GM18951 (cell line): ENCODE data around the gene SFTPB.
"Not testable (repeated sequence)": the region's sequence is repeated elsewhere in the genome, so short reads cannot be mapped to it uniquely, and the experiment has no call there.

Source experiments
- POLR2A ChIP-seq: IDR thresholded peaks from 4 replicates; pipeline ENCODE4 v1.6.1; 2011; ENCODE audit warnings: mild to moderate bottlenecking; ENCODE audit not compliant: insufficient read length, insufficient read depth; ENCODE audit errors: extremely low read depth
- in situ Hi-C: fragments of 300-500 bp; cut with MboI; formaldehyde crosslinking; loops from one replicate; pipeline ENCODE4 v1.12.0; 2022; ENCODE audit warnings: low sequenced_read_pairs, mixed read lengths, inconsistent platforms; ENCODE audit not compliant: unreplicated experiment

Gene SFTPB

GRCh38 chr2:85665264-85665937 is 2.6 kb downstream of the SFTPB start:
- TF ChIP-seq POLR2A, result no peak
- in situ Hi-C loops, result no loop called here

- in situ Hi-C loops, result no loop called here
- TF ChIP-seq POLR2A, result no peak
These were observed 4.1 kb downstream of the SFTPB start for GRCh38 chr2:85663594-85664565.

- TF ChIP-seq POLR2A, result no peak
- in situ Hi-C loops, result no loop called here
These were observed 5.0 kb downstream of the SFTPB start for GRCh38 chr2:85662899-85663593.

GRCh38 chr2:85661139-85661858 is 6.7 kb downstream of the SFTPB start:
- in situ Hi-C loops, result no loop called here
- no peak for TF ChIP-seq POLR2A

GRCh38 chr2:85660725-85661124 is 7.3 kb downstream of the SFTPB start:
- in situ Hi-C loops, result no loop called here
- TF ChIP-seq POLR2A, result no peak

DNA sequence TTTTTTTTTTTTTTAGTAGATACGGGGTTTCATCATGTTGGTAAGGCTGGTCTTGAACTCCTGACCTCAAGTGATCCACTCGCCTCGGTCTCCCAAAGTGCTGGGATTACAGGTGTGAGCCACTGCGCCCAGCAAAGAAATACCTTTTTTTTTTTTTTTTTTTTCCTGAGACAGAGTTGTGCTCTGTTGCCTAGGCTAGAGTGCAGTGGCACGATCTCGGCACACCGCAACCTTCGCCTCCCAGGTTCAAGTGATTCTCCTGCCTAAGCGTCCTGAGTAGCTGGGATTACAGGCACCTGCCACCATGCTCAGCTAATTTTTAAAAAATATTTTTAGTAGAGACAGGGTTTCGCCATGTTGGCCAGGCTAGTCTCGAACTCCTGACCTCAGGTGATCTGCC is 7.7 kb downstream of the SFTPB start:
- in situ Hi-C loops, result not testable (repeated sequence)

GRCh38 chr2:85659324-85659981 is 8.5 kb downstream of the SFTPB start:
- TF ChIP-seq POLR2A, result no peak
- in situ Hi-C loops, result no loop called here

DNA sequence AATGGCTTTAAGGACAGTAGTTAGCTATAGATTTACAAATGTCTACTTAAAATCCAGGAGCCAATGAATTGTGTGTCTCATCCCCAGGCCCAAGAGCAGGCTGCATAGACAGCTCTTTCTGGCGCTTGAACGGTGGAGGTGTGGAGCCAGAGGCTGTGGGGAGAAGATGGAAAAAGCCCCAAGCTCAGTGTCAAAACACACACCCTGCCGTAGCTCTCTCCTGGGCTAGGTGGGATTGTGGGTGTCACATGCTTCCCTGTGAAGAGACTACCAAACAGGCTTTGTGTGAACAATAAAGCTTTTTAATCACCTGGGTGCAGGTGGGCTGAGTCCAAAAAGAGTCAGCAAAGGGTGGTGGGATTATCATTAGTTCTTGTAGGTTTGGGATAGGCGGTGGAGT is 10.6 kb downstream of the SFTPB start:
- in situ Hi-C loops, result not testable (repeated sequence)

DNA sequence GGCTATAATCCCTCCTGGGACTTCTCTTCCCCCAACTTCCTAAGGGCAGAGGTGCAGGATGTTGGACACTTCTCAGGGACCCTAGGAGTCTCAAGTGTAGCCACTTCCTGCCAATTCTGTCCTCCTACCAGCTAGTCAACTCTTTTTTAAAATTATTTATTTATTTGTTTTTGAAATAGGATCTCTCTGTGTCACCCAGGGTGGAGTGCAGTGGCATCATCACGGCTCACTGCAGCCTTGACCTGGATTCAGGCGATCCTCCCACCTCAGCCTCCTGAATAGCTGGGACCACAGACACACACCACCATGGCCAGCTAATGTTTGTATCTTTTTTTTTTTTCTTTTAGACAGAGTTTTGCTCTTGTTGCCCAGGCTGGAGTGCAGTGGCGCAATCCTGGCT is 11.5 kb downstream of the SFTPB start:
- TF ChIP-seq POLR2A, result no peak
- in situ Hi-C loops, result no loop called here

DNA sequence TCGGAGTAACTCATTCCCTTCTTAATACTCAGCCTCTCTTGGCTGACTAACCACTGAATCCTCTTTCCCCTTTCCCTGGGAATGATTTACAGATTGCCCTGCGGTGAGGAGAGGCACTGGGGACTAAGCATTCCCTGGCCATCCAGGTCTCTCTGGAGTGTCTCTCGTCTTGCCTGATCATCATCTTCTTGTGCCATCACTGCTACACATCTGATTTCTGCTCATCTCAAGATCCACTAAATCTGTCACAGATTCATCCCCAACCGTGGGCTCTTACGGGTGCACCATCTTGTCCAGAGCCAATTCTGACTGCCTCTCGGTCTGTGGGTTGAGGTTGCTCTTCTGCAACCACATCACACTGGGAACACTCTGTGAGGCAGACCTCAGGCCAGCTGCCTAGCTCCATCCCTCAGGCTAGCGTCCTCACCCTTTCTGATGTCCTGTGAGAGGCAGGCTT is 12.0 kb downstream of the SFTPB start:
- TF ChIP-seq POLR2A, result no peak
- in situ Hi-C loops, result no loop called here

DNA sequence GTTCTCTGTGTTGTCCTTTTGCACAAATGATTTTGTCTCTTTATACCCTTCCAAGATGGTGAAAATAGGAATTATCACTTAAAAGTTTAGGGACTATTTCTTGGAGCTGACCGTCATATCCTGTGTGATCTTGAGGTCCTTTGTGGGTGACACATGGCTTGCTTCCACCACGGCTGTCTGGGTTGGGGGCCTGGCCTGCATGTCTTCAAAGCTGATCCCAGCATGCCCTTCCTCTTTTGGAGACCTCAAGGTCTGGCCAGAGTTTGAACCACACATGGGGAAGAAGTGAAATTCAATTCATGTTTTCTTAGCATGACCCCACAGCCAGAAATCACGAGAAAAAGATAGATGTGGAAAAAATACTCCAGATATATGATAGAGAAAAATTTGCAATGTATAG is 14.0 kb downstream of the SFTPB start:
- in situ Hi-C loops, result no loop called here
- no peak for TF ChIP-seq POLR2A

DNA sequence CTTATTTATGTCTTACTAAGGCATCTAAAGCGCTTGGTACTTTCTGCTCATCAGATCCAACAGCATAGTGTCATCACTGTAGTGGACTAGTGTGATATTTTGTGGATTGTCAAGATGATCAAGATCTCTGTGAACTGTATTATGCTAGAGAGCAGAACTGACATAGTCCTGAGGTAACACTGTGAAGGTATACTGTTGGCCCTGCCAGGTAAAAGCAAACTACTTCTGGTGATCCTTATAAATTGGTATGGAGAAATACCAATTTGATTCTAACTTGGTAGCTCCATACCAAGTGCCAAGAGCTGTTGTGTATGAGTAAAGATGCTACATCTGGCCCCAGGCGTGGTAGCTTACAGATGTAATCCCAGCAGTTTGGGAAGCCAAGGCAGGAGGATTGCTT is 15.9 kb downstream of the SFTPB start:
- no peak for TF ChIP-seq POLR2A
- in situ Hi-C loops, result no loop called here
